Measurements from ENCODE around the gene PIP4K2C.
"Not testable (repeated sequence)": the region's sequence is repeated elsewhere in the genome, so short reads cannot be mapped to it uniquely, and the experiment has no call there.

Gene PIP4K2C

DNA sequence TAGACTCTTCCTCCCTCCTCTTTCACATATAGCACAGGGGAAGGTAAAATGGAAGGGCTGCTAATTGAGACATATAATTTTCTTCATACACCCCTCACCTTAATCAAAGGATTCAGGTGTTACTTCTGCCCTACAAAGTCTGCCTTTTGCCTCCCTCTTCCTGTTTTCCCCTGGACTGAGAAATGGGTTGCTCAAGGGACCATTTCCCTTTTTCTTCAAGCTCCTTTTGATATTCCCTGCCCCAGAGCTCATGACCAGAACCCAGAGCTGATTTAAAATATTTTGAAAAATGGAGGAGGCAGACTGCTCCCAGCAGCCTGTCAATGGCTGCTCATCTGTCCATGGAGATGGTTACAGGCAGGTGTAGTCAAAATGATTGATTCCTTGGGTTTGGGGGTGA is 6.3 kb upstream of the PIP4K2C start:
- DNase-seq (ENCODE audit: low read depth, low spot score): no peak

DNA sequence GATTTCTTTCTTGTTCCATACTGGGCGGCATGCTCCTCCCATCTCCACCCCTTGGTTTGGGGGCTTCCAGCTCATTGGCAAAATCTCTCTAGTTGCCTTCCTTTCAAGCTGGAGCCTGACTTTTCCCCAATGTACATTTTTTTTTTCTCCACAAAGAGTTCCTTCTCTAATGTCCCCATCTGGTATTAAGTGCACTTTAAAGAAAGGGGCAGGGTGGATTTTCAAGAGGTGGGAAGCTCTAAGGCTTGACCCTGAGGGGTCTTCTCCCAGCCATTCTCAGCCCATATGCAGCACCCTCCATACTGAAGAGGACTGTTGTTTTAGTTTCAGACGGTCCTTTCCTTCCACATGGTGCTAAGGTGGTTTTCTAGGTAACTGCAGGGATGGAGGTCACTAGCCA is 5.8 kb upstream of the PIP4K2C start:
- no peak for DNase-seq (ENCODE audit: low read depth, low spot score)

DNA sequence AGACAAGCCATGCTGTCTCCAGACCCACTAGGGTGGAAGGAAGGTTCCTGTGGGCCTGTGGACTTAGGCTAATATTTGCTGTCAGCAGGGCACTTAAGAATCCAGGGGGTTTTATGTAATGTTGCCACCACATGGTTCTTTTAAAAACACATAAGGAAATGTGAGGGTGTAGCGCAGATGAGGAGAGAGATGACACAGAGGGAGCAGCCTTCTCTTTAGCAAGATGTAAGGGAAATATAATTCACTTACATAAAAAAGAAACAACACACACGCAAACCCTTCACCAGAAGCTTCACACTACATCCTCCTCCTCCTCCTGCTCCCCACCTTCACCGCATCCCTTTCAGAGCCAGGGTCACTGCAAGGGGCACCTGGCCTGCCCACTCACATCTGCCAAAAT is 4.9 kb upstream of the PIP4K2C start:
- DNase-seq (ENCODE audit: low read depth, low spot score): no peak

DNA sequence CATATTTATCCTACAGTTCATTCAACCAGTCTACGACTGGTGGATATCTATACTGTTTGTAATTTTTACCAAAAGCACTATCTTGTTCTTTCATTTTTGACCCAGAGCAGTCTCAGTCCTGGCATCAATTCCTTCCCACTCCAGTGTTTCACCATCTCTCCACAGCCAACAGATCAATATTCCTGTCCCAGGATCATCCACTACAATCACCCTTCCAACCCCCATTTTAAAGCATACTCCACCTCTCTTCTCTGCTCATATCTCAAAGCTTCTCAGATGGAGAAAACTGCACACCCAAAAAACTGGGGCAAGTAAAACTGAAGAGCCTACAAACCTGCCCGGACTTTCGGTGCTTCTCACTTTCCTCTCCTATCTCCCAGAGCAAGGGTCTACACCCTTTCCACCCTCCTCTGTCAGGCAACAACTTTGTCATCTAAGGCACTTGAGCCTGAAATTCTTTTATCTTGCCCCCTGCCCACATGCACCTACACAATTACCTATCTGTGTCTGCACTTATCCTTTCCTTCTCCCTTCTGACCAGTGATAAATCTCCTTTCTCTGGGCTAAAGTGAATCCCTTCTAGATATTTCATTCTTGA is 4.1 kb upstream of the PIP4K2C start:
- no peak for DNase-seq (ENCODE audit: low read depth, low spot score)

- DNase-seq (ENCODE audit: low read depth, low spot score): not testable (repeated sequence)
Observed at GRCh38 chr12:57588951-57589610, 1.9 kb upstream of the PIP4K2C start.

DNA sequence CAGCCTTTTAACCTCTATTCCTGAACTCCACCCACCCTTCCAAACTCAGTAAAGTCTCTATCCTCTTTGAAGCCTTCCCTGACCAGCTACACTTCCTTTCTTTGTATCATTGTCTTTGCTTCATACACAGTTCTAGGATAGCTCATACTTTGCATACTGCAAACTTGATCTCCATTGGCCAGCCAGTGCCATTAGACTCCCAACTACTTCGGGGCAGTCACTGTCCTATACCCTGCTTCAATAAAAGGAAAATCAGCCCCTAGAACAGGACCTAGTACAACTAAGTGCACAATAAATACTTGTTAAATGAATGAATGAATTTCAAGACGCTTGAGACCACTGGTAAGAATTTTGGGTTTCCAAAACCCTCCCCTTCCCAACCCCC is 521 bp upstream of the PIP4K2C start:
- no peak for DNase-seq (ENCODE audit: low read depth, low spot score)

DNA sequence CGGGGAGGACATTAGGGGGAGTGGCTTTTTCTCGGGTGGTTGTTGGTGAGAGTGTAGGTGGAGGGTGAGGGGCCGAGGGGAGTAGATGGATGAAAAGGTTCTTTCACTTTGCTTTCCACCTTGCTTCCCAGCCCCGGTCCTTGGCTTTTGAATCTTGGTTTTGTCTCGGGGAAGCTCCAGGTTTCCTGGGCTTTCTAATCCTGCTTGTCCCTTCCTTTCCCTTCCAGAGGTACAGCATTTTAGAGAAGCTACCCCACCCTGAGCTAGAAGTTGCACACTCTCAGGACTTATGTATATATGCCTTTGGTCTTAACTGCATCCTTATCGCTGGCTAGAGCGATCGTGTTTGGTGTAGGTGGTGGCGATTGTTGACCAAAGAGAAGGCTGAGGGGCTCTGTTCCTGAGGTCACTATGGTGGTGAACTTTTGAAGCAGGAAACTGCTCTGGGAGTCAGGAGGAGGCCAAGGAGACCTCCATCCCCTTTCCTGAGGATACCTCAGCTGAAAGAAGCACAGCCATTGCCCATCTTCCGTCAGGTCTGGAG is 862 bp downstream of the PIP4K2C start:
- no peak for DNase-seq (ENCODE audit: low read depth, low spot score)

DNA sequence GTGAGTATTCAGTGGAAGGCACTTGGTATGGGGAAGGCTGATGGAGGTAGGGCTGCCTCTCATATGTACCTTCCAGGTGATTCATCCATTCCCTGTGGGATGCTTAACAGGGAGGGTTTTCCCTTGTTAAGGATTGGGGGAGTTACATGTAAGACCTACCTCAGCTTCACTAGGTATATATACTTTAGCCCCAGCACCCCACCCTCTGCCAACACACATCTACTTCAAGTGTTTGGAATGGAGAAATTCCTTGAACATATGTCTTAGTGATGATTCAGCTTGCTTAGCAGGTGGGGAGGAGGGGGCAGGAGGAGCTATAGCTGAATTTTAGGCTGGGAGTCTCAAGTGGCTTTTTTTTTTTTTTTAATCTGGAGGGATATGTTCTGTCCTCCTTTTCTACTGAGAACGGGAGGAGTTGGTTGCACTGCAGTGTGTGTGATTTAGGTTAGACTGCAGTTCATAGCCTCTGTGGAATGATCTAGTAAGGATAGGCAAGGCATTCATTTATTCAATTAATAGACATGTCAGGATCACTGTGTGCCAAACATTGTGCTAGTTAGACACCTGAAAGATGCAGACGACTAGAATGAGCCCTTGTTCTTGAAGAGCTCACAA is 1.7 kb downstream of the PIP4K2C start:
- no peak for DNase-seq (ENCODE audit: low read depth, low spot score)

- DNase-seq (ENCODE audit: low read depth, low spot score): no peak
Observed at GRCh38 chr12:57593187-57593586, 2.2 kb downstream of the PIP4K2C start.

DNA sequence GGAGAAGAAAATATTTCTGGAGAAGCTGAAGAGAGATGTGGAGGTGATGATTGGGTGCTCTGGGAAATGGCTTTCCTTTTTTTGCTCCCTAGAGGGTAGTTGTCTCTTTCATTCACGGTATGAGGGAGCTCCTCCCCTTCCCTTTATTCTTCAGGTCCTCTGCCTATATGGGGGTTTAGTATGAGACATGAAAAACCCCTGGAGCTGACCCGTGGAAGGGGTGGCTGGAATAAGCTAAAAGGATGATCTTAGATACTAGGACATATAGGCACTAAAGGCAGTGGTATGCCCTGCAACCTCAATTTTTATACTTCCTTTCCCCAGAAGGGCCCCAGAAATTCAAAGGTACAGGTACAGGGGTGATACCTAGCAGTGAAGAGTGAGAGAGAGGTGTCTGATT is 9.4 kb downstream of the PIP4K2C start:
- DNase-seq (ENCODE audit: low read depth, low spot score): no peak

GRCh38 chr12:57602544-57602943 is 11.6 kb downstream of the PIP4K2C start:
- DNase-seq (ENCODE audit: low read depth, low spot score): no peak

- no peak for DNase-seq (ENCODE audit: low read depth, low spot score)
Observed at GRCh38 chr12:57603324-57603723, 12.3 kb downstream of the PIP4K2C start.

GRCh38 chr12:57603815-57604453 is 12.9 kb downstream of the PIP4K2C start:
- no peak for DNase-seq (ENCODE audit: low read depth, low spot score)

DNA sequence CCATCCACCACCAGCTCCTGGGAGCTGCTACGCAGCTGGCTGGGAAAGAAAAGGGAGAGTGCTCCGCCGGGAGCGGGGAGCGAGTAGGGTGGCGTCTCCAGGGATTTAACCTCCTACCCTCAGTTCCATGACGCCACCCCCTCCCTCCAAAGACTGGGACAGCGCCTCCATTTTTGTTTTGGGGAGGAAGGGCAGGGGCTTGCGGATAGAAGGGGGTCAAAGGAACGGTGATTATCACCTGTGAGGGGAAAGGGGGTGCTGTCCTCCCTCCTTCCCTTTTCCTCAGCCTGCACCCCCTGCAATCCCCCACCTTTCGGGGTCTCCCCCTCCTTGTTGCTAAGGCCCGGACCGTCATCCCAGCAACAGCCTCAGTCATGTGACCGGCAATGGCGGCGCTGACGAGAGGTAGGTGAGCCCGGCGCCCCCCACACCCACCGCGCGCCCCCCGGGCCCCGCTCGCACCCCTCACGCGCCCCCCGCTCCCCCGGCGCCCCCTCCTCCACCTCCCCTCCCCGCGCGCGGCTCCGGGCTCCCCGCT is 13.5 kb downstream of the PIP4K2C start, which contains the start of gene DTX3:
Gene DTX3, plus strand, starts transcription at position 371 of the 538 bp plus-strand sequence. CDS start 1,694 bp downstream, outside the sequence.
- no peak for DNase-seq (ENCODE audit: low read depth, low spot score)

GRCh38 chr12:57604992-57605810 is 14.2 kb downstream of the PIP4K2C start:
- DNase-seq (ENCODE audit: low read depth, low spot score): no peak

DNA sequence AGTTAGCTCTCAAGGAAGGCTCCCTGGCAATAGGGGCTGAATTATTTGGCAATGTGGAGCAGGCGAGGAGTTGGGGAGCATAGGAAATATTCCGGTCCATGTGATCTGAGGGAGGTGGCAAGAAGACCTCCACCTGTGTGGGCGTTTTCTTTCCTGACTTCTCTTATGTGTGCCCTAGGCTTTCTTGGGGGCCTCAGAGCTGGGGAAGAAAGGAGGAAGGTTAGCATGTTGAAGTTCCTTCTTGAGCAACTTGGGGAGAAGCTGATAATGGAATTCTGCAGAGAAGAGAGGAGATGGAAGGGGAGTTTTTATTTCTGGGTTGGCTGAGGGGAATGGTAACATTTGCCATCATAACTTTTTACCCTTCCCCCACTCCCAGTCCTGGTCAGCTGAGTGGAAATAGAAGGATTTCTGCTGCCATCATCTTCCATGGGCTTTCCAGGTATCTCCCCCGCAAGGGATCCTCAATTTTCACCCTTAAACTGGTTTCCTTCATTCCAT is 14.9 kb downstream of the PIP4K2C start:
- no peak for DNase-seq (ENCODE audit: low read depth, low spot score)

DNA sequence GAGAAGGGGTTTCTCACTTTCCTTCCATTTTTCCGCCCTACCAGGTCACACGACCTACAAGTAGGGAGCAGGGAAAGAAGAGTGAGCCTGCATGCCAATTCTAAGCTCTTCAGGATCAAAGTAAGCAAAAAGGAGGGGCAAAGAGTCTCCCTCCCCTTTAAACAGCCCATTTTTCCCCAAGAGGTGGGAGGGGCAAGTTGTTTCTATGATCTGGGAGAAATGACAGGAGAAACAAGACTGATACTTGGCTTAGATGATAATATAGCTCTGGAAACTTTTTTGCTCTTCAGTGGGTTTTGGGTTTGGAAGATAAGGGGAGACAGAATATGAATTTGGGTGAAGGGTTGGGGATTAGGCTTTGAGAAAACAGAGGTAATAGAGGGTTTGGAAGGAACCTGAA is 15.4 kb downstream of the PIP4K2C start:
- no peak for DNase-seq (ENCODE audit: low read depth, low spot score)

GRCh38 chr12:57606821-57607220 is 15.8 kb downstream of the PIP4K2C start:
- DNase-seq (ENCODE audit: low read depth, low spot score): no peak

- DNase-seq (ENCODE audit: low read depth, low spot score): no peak
Observed at GRCh38 chr12:57607958-57608663, 17.1 kb downstream of the PIP4K2C start.

- no peak for DNase-seq (ENCODE audit: low read depth, low spot score)
Observed at GRCh38 chr12:57609101-57609780, 18.2 kb downstream of the PIP4K2C start.

Data from smooth muscle cell of the brain vasculature (primary cell).